CD4-positive, alpha-beta T cell treated with Interleukin-21 for 1 hour (primary cell): ENCODE results near the gene RFX3.

Experiments
- DNase-seq: peaks from one replicate; pipeline ENCODE4 v3.0.0-alpha.2; 2020

RFX3 gene

GRCh38 chr9:3525836-3526164 lies at the start of gene RFX3:
TSS of gene RFX3 (minus strand) at chr9:3526001. CDS start at chr9:3395588, 130,413 bp downstream.
- peak; percentile 97 for DNase-seq

GRCh38 chr9:3571500-3571899 lies 45.7 kb upstream of the RFX3 start:
- DNase-seq = no peak

GRCh38 chr9:3569529-3569928 lies 43.7 kb upstream of the RFX3 start:
- no peak for DNase-seq

GRCh38 chr9:3567988-3568387 lies 42.2 kb upstream of the RFX3 start:
- no peak for DNase-seq

- no peak for DNase-seq
Observed at GRCh38 chr9:3553076-3553765, 27.4 kb upstream of the RFX3 start.

GRCh38 chr9:3549225-3549624 lies 23.4 kb upstream of the RFX3 start:
- no peak for DNase-seq

- DNase-seq = no peak
Observed at GRCh38 chr9:3548648-3549047, 22.8 kb upstream of the RFX3 start.

- DNase-seq = no peak
Observed at GRCh38 chr9:3541206-3541605, 15.4 kb upstream of the RFX3 start.

- no peak for DNase-seq
Observed at GRCh38 chr9:3534614-3535404, 9.0 kb upstream of the RFX3 start.

GRCh38 chr9:3532158-3532557 lies 6.4 kb upstream of the RFX3 start:
- no peak for DNase-seq

GRCh38 chr9:3528451-3528850 lies 2.6 kb upstream of the RFX3 start:
- DNase-seq = peak; percentile 78

- peak; percentile 45 for DNase-seq
Observed at GRCh38 chr9:3526997-3527940, 1.5 kb upstream of the RFX3 start.

GRCh38 chr9:3526165-3526996 lies 580 bp upstream of the RFX3 start:
- DNase-seq = peak; percentile 92

GRCh38 chr9:3525096-3525835 lies 535 bp downstream of the RFX3 start:
- DNase-seq = peak; percentile 41

- no peak for DNase-seq
Observed at GRCh38 chr9:3521966-3522365, 3.8 kb downstream of the RFX3 start.

GRCh38 chr9:3520564-3520963 lies 5.2 kb downstream of the RFX3 start:
- DNase-seq = no peak

- no peak for DNase-seq
Observed at GRCh38 chr9:3517377-3518048, 8.3 kb downstream of the RFX3 start.

- DNase-seq = no peak
Observed at GRCh38 chr9:3516667-3517330, 9.0 kb downstream of the RFX3 start.

- no peak for DNase-seq
Observed at GRCh38 chr9:3515405-3515804, 10.4 kb downstream of the RFX3 start.

GRCh38 chr9:3514786-3515185 lies 11.0 kb downstream of the RFX3 start:
- DNase-seq = no peak
